ENCODE results near the gene UBTD2.

UBTD2 gene

GRCh38 chr5:172178991-172179989 lies 104.3 kb downstream of the UBTD2 start:
- peak; percentile 58 for DNase-seq
- Histone ChIP-seq H2AFZ (ENCODE audit: low read depth, low read length) (no peak overlapping the region), H3K36me3 (ENCODE audit: insufficient read depth, low read length) (0 out of 2 replicates have a peak, but pooled peaks cover 2% of the 10 kb centered on the region), H3K27ac (ENCODE audit: low read length) (no peak overlapping the region), H3K4me2 (ENCODE audit: insufficient read depth, low read length) (no peak overlapping the region), H3K4me1 (ENCODE audit: insufficient read depth, low read length) (peaks cover 25% of the 10 kb centered on the region), H3K4me3 (ENCODE audit: low read depth in 1 of 2, low read length in 2 of 2) (no peak overlapping the region), H3K9me3 (ENCODE audit: insufficient read depth, low read length, severe bottlenecking) (no peaks in the 10 kb centered on the region), H3K9ac (ENCODE audit: low read depth, low read length) (no peak overlapping the region), H4K20me1 (ENCODE audit: insufficient read depth, low read length) (peaks cover 8% of the 10 kb centered on the region), H3K79me2 (ENCODE audit: insufficient read depth, low read length) (peaks cover 67% of the 10 kb centered on the region), H3K27me3 (ENCODE audit: insufficient read depth, low read length, poor library complexity) (no peaks in the 10 kb centered on the region)
- no peak for ATAC-seq (ENCODE audit: insufficient read depth, low read depth)
- TF ChIP-seq CTCF (IDR thresholded peaks at IDR 0.05; ENCODE audit: borderline replicate concordance, extremely low read depth, low read length, poor library complexity, severe bottlenecking) (no peak), EZH2 (IDR thresholded peaks at IDR 0.05; ENCODE audit: borderline replicate concordance, low read depth, low read length, severe bottlenecking) (no peak)

- DNase-seq (no peak), ATAC-seq (ENCODE audit: insufficient read depth, low read depth) (no peak)
- Histone ChIP-seq H3K4me2 (ENCODE audit: insufficient read depth, low read length) (no peak overlapping the region), H3K9ac (ENCODE audit: low read depth, low read length) (no peak overlapping the region), H3K36me3 (ENCODE audit: insufficient read depth, low read length) (peaks cover 8% of the 10 kb centered on the region; the same call in 1 of the 2 replicates), H3K9me3 (ENCODE audit: insufficient read depth, low read length, severe bottlenecking) (no peaks in the 10 kb centered on the region), H3K79me2 (ENCODE audit: insufficient read depth, low read length) (peaks cover 65% of the 10 kb centered on the region), H3K27me3 (ENCODE audit: insufficient read depth, low read length, poor library complexity) (no peaks in the 10 kb centered on the region), H3K4me1 (ENCODE audit: insufficient read depth, low read length) (peaks cover 33% of the 10 kb centered on the region), H4K20me1 (ENCODE audit: insufficient read depth, low read length) (peaks cover 3% of the 10 kb centered on the region; the same call in 1 of the 2 replicates), H3K4me3 (ENCODE audit: low read depth in 1 of 2, low read length in 2 of 2) (no peak overlapping the region), H2AFZ (ENCODE audit: low read depth, low read length) (no peak overlapping the region), H3K27ac (ENCODE audit: low read length) (no peak overlapping the region)
- no peak for TF ChIP-seq CTCF (IDR thresholded peaks at IDR 0.05; ENCODE audit: borderline replicate concordance, extremely low read depth, low read length, poor library complexity, severe bottlenecking)
Observed at GRCh38 chr5:172178301-172178987, 105.1 kb downstream of the UBTD2 start.

- H2AFZ ChIP-seq (ENCODE audit: low read depth, low read length): no peak overlapping the region
- no peak overlapping the region for H3K4me3 ChIP-seq (ENCODE audit: low read depth in 1 of 2, low read length in 2 of 2)
- TF ChIP-seq CTCF (IDR thresholded peaks at IDR 0.05; ENCODE audit: borderline replicate concordance, extremely low read depth, low read length, poor library complexity, severe bottlenecking) (no peak), EZH2 (IDR thresholded peaks at IDR 0.05; ENCODE audit: borderline replicate concordance, low read depth, low read length, severe bottlenecking) (no peak)
- no peaks in the 10 kb centered on the region for H3K27me3 ChIP-seq (ENCODE audit: insufficient read depth, low read length, poor library complexity)
- peaks cover 3% of the 10 kb centered on the region; the same call in 1 of the 2 replicates for H4K20me1 ChIP-seq (ENCODE audit: insufficient read depth, low read length)
- ATAC-seq (ENCODE audit: insufficient read depth, low read depth): no peak
- H3K79me2 ChIP-seq (ENCODE audit: insufficient read depth, low read length): peaks cover 62% of the 10 kb centered on the region
- no peaks in the 10 kb centered on the region for H3K9me3 ChIP-seq (ENCODE audit: insufficient read depth, low read length, severe bottlenecking)
- H3K4me2 ChIP-seq (ENCODE audit: insufficient read depth, low read length): no peak overlapping the region
- peaks cover 9% of the 10 kb centered on the region; the same call in 1 of the 2 replicates for H3K36me3 ChIP-seq (ENCODE audit: insufficient read depth, low read length)
- no peak overlapping the region for H3K9ac ChIP-seq (ENCODE audit: low read depth, low read length)
- H3K27ac ChIP-seq (ENCODE audit: low read length): no peak overlapping the region
- H3K4me1 ChIP-seq (ENCODE audit: insufficient read depth, low read length): peaks cover 37% of the 10 kb centered on the region
- DNase-seq: no peak
Observed at GRCh38 chr5:172177176-172177575, 106.4 kb downstream of the UBTD2 start.
